Ectodermal cell (in vitro differentiated cells): ENCODE data around the gene ISCA2.

Source experiments
- H3K27ac ChIP-seq: 2 replicates; pipeline ENCODE4 v1.7.0; 2013; ENCODE audit warnings: mild to moderate bottlenecking, low read depth, low read length; ENCODE audit not compliant: insufficient read depth, poor library complexity, severe bottlenecking
- H3K27me3 ChIP-seq: 2 replicates; pipeline ENCODE4 v1.7.0; 2013; ENCODE audit warnings: mild to moderate bottlenecking, low read length; ENCODE audit not compliant: insufficient read depth, control insufficient read depth, poor library complexity, severe bottlenecking
- H3K36me3 ChIP-seq: one replicate; pipeline ENCODE4 v1.7.0; 2013; ENCODE audit warnings: low read length; ENCODE audit not compliant: control insufficient read depth, insufficient read depth
- H3K4me1 ChIP-seq: one replicate; pipeline ENCODE4 v1.7.0; 2013; ENCODE audit warnings: low read length; ENCODE audit not compliant: control insufficient read depth, insufficient read depth
- H3K4me3 ChIP-seq: 2 replicates; pipeline ENCODE4 v1.7.0; 2013; ENCODE audit warnings: low read depth, low read length, control low read depth; ENCODE audit not compliant: insufficient read depth
- H3K9me3 ChIP-seq: 2 replicates; pipeline ENCODE4 v1.7.0; 2013; ENCODE audit warnings: mild to moderate bottlenecking, low read length, moderate library complexity; ENCODE audit not compliant: control insufficient read depth
- WGBS, 2 experiments: methylation state at CpG; one replicate each; pipeline ENCODE4 v1.1.7; 2013; ENCODE audit warnings: missing lambda C conversion rate in 2 of 2; 5-methylcytosine and 5-hydroxymethylcytosine counted together

The ISCA2 gene

GRCh38 chr14:74501135-74501614, 7.6 kb downstream of the ISCA2 start:
- H3K27me3 ChIP-seq = no peaks in the 10 kb centered on the region
- H3K27ac ChIP-seq = peak overlapping the region; percentile 86
- no peak overlapping the region for H3K4me3 ChIP-seq
- no peaks in the 10 kb centered on the region for H3K9me3 ChIP-seq
- no peaks in the 10 kb centered on the region for H3K36me3 ChIP-seq
- 50 to 53% methylated on average over 16 of the region's 16 CpGs for WGBS, 2 experiments
- peaks cover 14% of the 10 kb centered on the region for H3K4me1 ChIP-seq

GRCh38 chr14:74501691-74502090, 8.1 kb downstream of the ISCA2 start:
- Histone ChIP-seq H3K4me3 (no peak overlapping the region), H3K27ac (no peak overlapping the region), H3K27me3 (no peaks in the 10 kb centered on the region), H3K9me3 (no peaks in the 10 kb centered on the region), H3K36me3 (no peaks in the 10 kb centered on the region), H3K4me1 (peaks cover 14% of the 10 kb centered on the region)
- 84 to 88% methylated on average over 4 to 5 of the region's 5 CpGs for WGBS, 2 experiments

GRCh38 chr14:74502236-74503019, 8.9 kb downstream of the ISCA2 start:
- peaks cover 14% of the 10 kb centered on the region for H3K4me1 ChIP-seq
- no peak overlapping the region for H3K27ac ChIP-seq
- H3K36me3 ChIP-seq = no peaks in the 10 kb centered on the region
- no peak overlapping the region for H3K4me3 ChIP-seq
- no peaks in the 10 kb centered on the region for H3K27me3 ChIP-seq
- no peaks in the 10 kb centered on the region for H3K9me3 ChIP-seq
- 86 to 87% methylated on average over 21 of the region's 21 CpGs for WGBS, 2 experiments

GRCh38 chr14:74503291-74503937, 9.8 kb downstream of the ISCA2 start:
- Histone ChIP-seq H3K9me3 (no peaks in the 10 kb centered on the region), H3K27me3 (no peaks in the 10 kb centered on the region), H3K4me1 (peaks cover 15% of the 10 kb centered on the region), H3K4me3 (no peak overlapping the region), H3K36me3 (no peaks in the 10 kb centered on the region), H3K27ac (no peak overlapping the region)
- 93 to 94% methylated on average over 14 of the region's 14 CpGs for WGBS, 2 experiments

- Histone ChIP-seq H3K4me3 (no peak overlapping the region), H3K9me3 (no peaks in the 10 kb centered on the region)
- WGBS, 2 experiments = 92 to 96% methylated on average over 12 of the region's 12 CpGs
These were observed 10.4 kb downstream of the ISCA2 start for GRCh38 chr14:74503938-74504335.

GRCh38 chr14:74504412-74504811, 10.8 kb downstream of the ISCA2 start:
- H3K27ac ChIP-seq = no peak overlapping the region
- no peaks in the 10 kb centered on the region for H3K9me3 ChIP-seq
- H3K4me1 ChIP-seq = peaks cover 25% of the 10 kb centered on the region
- no peaks in the 10 kb centered on the region for H3K27me3 ChIP-seq
- H3K4me3 ChIP-seq = no peak overlapping the region
- H3K36me3 ChIP-seq = no peaks in the 10 kb centered on the region
- 86 to 92% methylated on average over 4 of the region's 4 CpGs for WGBS, 2 experiments

More at GRCh38 chr14:74503938-74504335, 10.4 kb downstream of the ISCA2 start:
- Histone ChIP-seq H3K36me3 (no peaks in the 10 kb centered on the region), H3K4me1 (peaks cover 20% of the 10 kb centered on the region), H3K27ac (no peak overlapping the region), H3K27me3 (no peaks in the 10 kb centered on the region)

- Histone ChIP-seq H3K9me3 (no peaks in the 10 kb centered on the region), H3K27me3 (no peaks in the 10 kb centered on the region), H3K36me3 (no peaks in the 10 kb centered on the region), H3K4me1 (peaks cover 30% of the 10 kb centered on the region), H3K27ac (no peak overlapping the region), H3K4me3 (no peak overlapping the region)
- WGBS, 2 experiments = 92 to 94% methylated on average over 20 of the region's 20 CpGs
These were observed 11.5 kb downstream of the ISCA2 start for GRCh38 chr14:74504874-74505720.

GRCh38 chr14:74505831-74506230, 12.3 kb downstream of the ISCA2 start:
- H3K27me3 ChIP-seq = no peaks in the 10 kb centered on the region
- H3K9me3 ChIP-seq = no peaks in the 10 kb centered on the region
- peaks cover 30% of the 10 kb centered on the region for H3K4me1 ChIP-seq
- H3K27ac ChIP-seq = no peak overlapping the region
- WGBS, 2 experiments = 93 to 95% methylated on average over 17 of the region's 17 CpGs
- H3K4me3 ChIP-seq = no peak overlapping the region
- H3K36me3 ChIP-seq = no peaks in the 10 kb centered on the region

- peaks cover 34% of the 10 kb centered on the region for H3K4me1 ChIP-seq
- H3K9me3 ChIP-seq = no peaks in the 10 kb centered on the region
- H3K4me3 ChIP-seq = no peak overlapping the region
- H3K27ac ChIP-seq = no peak overlapping the region
- WGBS, 2 experiments = 95 to 96% methylated on average over 13 of the region's 13 CpGs
- no peaks in the 10 kb centered on the region for H3K27me3 ChIP-seq
- no peaks in the 10 kb centered on the region for H3K36me3 ChIP-seq
These were observed 12.9 kb downstream of the ISCA2 start for GRCh38 chr14:74506411-74506851.

- H3K9me3 ChIP-seq = no peaks in the 10 kb centered on the region
- no peaks in the 10 kb centered on the region for H3K27me3 ChIP-seq
- WGBS, 2 experiments = 91 to 92% methylated on average over 8 of the region's 8 CpGs
- H3K4me1 ChIP-seq = peaks cover 34% of the 10 kb centered on the region
- H3K27ac ChIP-seq = no peak overlapping the region
- H3K36me3 ChIP-seq = no peaks in the 10 kb centered on the region
- no peak overlapping the region for H3K4me3 ChIP-seq
These were observed 13.5 kb downstream of the ISCA2 start for GRCh38 chr14:74507085-74507484.
